GM12878 (cell line): ENCODE data around the gene NAB1. TPM values are rescaled to one million over a fixed set of nuclear protein-coding genes. Genes with fewer than 3 reads are reported as not detected.

ENCODE experiments used
- ATAC-seq: fragments of 200-7000 bp; cut with Tn5 transposase; 3 replicates; pipeline ENCODE4 v1.9.1; 2020; ENCODE audit warnings: mild to moderate bottlenecking, moderate library complexity
- BruUV-seq: library from RNA; stranded (reverse); fragments of 400-500 nt; replicated peaks from 2 replicates; lab custom pipeline; 2021; lab: Mats Ljungman, UMichigan
- CTCF ChIA-PET: fragments of 300-600 bp; sonication (Branson Sonifier 250); formaldehyde crosslinking; extraction: SDS; loops from one replicate; lab custom pipeline; 2021; ENCODE audit warnings: inconsistent platforms; lab: Yijun Ruan, JAX
- POLR2A ChIA-PET: fragments of 350-600 bp; formaldehyde crosslinking; extraction: SDS; loops from one replicate; lab custom pipeline; 2021; ENCODE audit warnings: inconsistent platforms; lab: Charles Lee
- RAD21 ChIA-PET: fragments of 300-600 bp; sonication (Branson Sonifier 250); formaldehyde crosslinking; loops from one replicate; lab custom pipeline; 2023; ENCODE audit warnings: antibody characterized with exemption; ENCODE audit not compliant: unreplicated experiment; lab: Charles Lee
- SMC1A ChIA-PET: fragments of 300-600 bp; sonication (Branson Sonifier 250); formaldehyde crosslinking; loops from one replicate; lab custom pipeline; 2023; ENCODE audit not compliant: unreplicated experiment, uncharacterized antibody; lab: Charles Lee
- DNase-seq: peaks from one replicate; pipeline ENCODE4 v3.0.0-alpha.2; 2011; ENCODE audit warnings: low read depth, low spot score
- FAIRE-seq: peaks from 3 replicates; lab custom pipeline; 2011; peaks lifted over from hg19 to GRCh38; lab: Jason Lieb, UNC
- H2AFZ ChIP-seq: 2 replicates; pipeline ENCODE4 v1.6.0; 2011; ENCODE audit warnings: low read depth, low read length, control low read depth; ENCODE audit not compliant: control insufficient read depth
- H3K27ac ChIP-seq: 2 replicates; pipeline ENCODE4 v1.5.1; 2011; ENCODE audit warnings: control low read depth; ENCODE audit not compliant: control insufficient read depth, insufficient read depth
- H3K27me3 ChIP-seq, 2 experiments: replicated peaks in 1 of 2; 2 replicates each; pipeline versions ENCODE4 v1.6.0 to v1.6.1; 2011; ENCODE audit warnings: low read length in 1 of 2; ENCODE audit not compliant: control insufficient read depth in 2 of 2, insufficient read depth in 2 of 2
- H3K36me3 ChIP-seq, 2 experiments: 2 replicates each; pipeline ENCODE4 v1.5.1; 2011; ENCODE audit warnings: low read length in 1 of 2; ENCODE audit not compliant: control insufficient read depth in 2 of 2, insufficient read depth in 2 of 2
- H3K4me1 ChIP-seq: 2 replicates; pipeline ENCODE4 v1.6.1; 2011; ENCODE audit warnings: mild to moderate bottlenecking, low read length, moderate library complexity, mixed read lengths; ENCODE audit not compliant: control insufficient read depth, insufficient read depth
- H3K4me2 ChIP-seq: 2 replicates; pipeline ENCODE4 v1.6.0; 2011; ENCODE audit warnings: control low read depth; ENCODE audit not compliant: control insufficient read depth, insufficient read depth
- H3K4me3 ChIP-seq: fragments of 200-600 bp; sonication (generic); 2 replicates; pipeline ENCODE4 v1.5.1; 2016
- H3K79me2 ChIP-seq: 2 replicates; pipeline ENCODE4 v1.6.0; 2011; ENCODE audit warnings: low read length; ENCODE audit not compliant: control insufficient read depth, insufficient read depth
- H3K9ac ChIP-seq: 2 replicates; pipeline ENCODE4 v1.8.0; 2011; ENCODE audit warnings: low read length, control low read depth, mixed read lengths; ENCODE audit not compliant: control insufficient read depth, insufficient read depth
- H3K9me3 ChIP-seq: replicated peaks from 3 replicates; pipeline ENCODE4 v1.5.1; 2011; ENCODE audit warnings: mild to moderate bottlenecking, low read length; ENCODE audit not compliant: control insufficient read depth, insufficient read depth
- H4K20me1 ChIP-seq: 2 replicates; pipeline ENCODE4 v1.6.0; 2011; ENCODE audit not compliant: control insufficient read depth, insufficient read depth
- CEBPZ ChIP-seq: fragments of 150-350 bp; IDR thresholded peaks from 2 replicates; pipeline ENCODE4 v1.6.1; 2016; ENCODE audit warnings: low read depth, low read length
- CREB1 ChIP-seq: IDR thresholded peaks from 2 replicates; pipeline ENCODE4 v1.6.1; 2012; ENCODE audit warnings: low read depth, mild to moderate bottlenecking, inconsistent platforms
- CUX1 ChIP-seq: IDR thresholded peaks from 2 replicates; pipeline ENCODE4 v1.6.1; 2012; ENCODE audit warnings: improper control_type of control experiment, low read depth, low read length; ENCODE audit not compliant: insufficient replicate concordance
- EGR1 ChIP-seq, 2 experiments: IDR thresholded peaks; 1 replicate in 1 of 2; 2 replicates in 1 of 2; pipeline ENCODE4 v1.6.1; 2011 to 2012; ENCODE audit warnings: low read depth in 2 of 2, low read length in 2 of 2, borderline replicate concordance in 1 of 2, mild to moderate bottlenecking in 1 of 2, moderate library complexity in 1 of 2
- NR2C2 ChIP-seq: IDR thresholded peaks from 2 replicates; pipeline ENCODE4 v1.6.1; 2011; ENCODE audit warnings: borderline replicate concordance, low read depth; ENCODE audit not compliant: control insufficient read depth, insufficient read length
- PAX8 ChIP-seq: fragments of 450-650 bp; IDR thresholded peaks from 2 replicates; pipeline ENCODE4 v1.6.1; 2017; ENCODE audit warnings: mild to moderate bottlenecking, moderate library complexity
- POLR2AphosphoS5 ChIP-seq: IDR thresholded peaks from 2 replicates; pipeline ENCODE4 v1.6.1; 2011; ENCODE audit warnings: mild to moderate bottlenecking, low read length, inconsistent platforms
- RBBP5 ChIP-seq: fragments of 200-600 bp; sonication (generic); conservative IDR thresholded peaks from 2 replicates; pipeline ENCODE4 v1.6.1; 2016
- SRF ChIP-seq, 2 experiments: IDR thresholded peaks; 2 replicates each; pipeline ENCODE4 v1.6.1; 2011; ENCODE audit warnings: low read depth in 2 of 2, low read length in 2 of 2, mild to moderate bottlenecking in 1 of 2, moderate library complexity in 1 of 2
- TCF12 ChIP-seq: IDR thresholded peaks from 2 replicates; pipeline ENCODE4 v1.6.1; 2011; ENCODE audit warnings: low read depth, mild to moderate bottlenecking, low read length
- TCF3 ChIP-seq: IDR thresholded peaks from 2 replicates; pipeline ENCODE4 v1.6.1; 2012; ENCODE audit warnings: low read depth, mild to moderate bottlenecking, low read length, borderline replicate concordance; ENCODE audit not compliant: insufficient read depth
- ZBED1 ChIP-seq: IDR thresholded peaks from 2 replicates; pipeline ENCODE4 v1.6.1; 2016; ENCODE audit warnings: borderline replicate concordance
- ZNF622 ChIP-seq: fragments of 450-650 bp; IDR thresholded peaks from 2 replicates; pipeline ENCODE4 v1.6.1; 2017; ENCODE audit warnings: mild to moderate bottlenecking, inconsistent platforms
- in situ Hi-C: fragments of 300-500 bp; cut with MboI; formaldehyde crosslinking; loops from 9 replicates; pipeline ENCODE4 v1.14.3; 2018; ENCODE audit warnings: mixed read lengths
- intact Hi-C: fragments of 100-400 bp; cut with micrococcal nuclease; formaldehyde crosslinking; loops from one replicate; pipeline ENCODE4 v1.14.2; 2022; ENCODE audit not compliant: unreplicated experiment
- polyA plus RNA-seq, 11 experiments: library from polyadenylated mRNA; depleted of rRNA in 4 of 11; unstranded in 6 of 11; stranded (reverse) in 5 of 11; fragments of >200 nt; fragmentation: Nextera tagmentation in 4 of 11; fragmentation: Illumina TruSeq in 1 of 11; extraction: Ambion mirVana in 4 of 11; extraction: Trizol in 1 of 11; gene quantifications; 1 replicate in 1 of 11; 2 replicates in 10 of 11; pipeline versions ENCODE4 v1.2.1 to v1.2.3, GENCODE V29; 2011 to 2016; ENCODE audit warnings: inconsistent platforms in 2 of 11, missing spikeins in 2 of 11, low read depth in 1 of 11
- total RNA-seq, 4 experiments: library from RNA; depleted of rRNA in 3 of 4; stranded (reverse); fragments of >200 nt in 3 of 4; fragmentation: Illumina TruSeq in 1 of 4; extraction: Trizol in 1 of 4; gene quantifications; 2 replicates each; pipeline versions ENCODE4 v1.2.1 to v1.2.3, GENCODE V29; 2013 to 2021

NAB1 gene
- total and polyA plus RNA-seq, 10 of the 15 experiments (the other 5 are each of a cell fraction or from before 2014, with no cell fraction given) = 4.5 to 39.6 (median 23.0) TPM

- no peak for TF ChIP-seq CEBPZ
These were observed 30.9 kb upstream of the NAB1 start (continued) for GRCh38 chr2:190618030-190618429.

- ATAC-seq (no peak), FAIRE-seq (no peak), DNase-seq (no peak)
- ChIA-PET SMC1A (interaction anchor here (0.8 to 2.5 kb wide), 9 partner anchors 10 to 54 kb away, joined by 3 to 7 read pairs (median 3); no protein-coding TSS in a partner anchor), CTCF (interaction anchor here (1.4 to 2.6 kb wide), 2 partner anchors 54 to 56 kb away, joined by 3 to 7 read pairs; no protein-coding TSS in a partner anchor), RAD21 (interaction anchor here (1.1 to 1.3 kb wide), 2 partner anchors 11 to 32 kb away, joined by 3 read pairs; no protein-coding TSS in a partner anchor), POLR2A (interaction anchor here (0.6 to 0.9 kb wide), 2 partner anchors 12 to 13 kb away, joined by 3 read pairs; no protein-coding TSS in a partner anchor)
- no TSS peak for BruUV-seq
- Histone ChIP-seq H3K79me2 (no peaks in the 10 kb centered on the region), H3K27me3 (no peaks in the 10 kb centered on the region), H3K36me3 (no peaks in the 10 kb centered on the region), H4K20me1 (no peaks in the 10 kb centered on the region), H2AFZ (no peak overlapping the region), H3K4me3 (no peak overlapping the region), H3K4me2 (no peak overlapping the region), H3K9me3 (no peaks in the 10 kb centered on the region), H3K27ac (no peak overlapping the region), H3K9ac (no peak overlapping the region), H3K4me1 (no peaks in the 10 kb centered on the region)
- intact Hi-C loops (loop anchor here (5.0 kb wide), 1 partner anchor 243 kb away; no protein-coding TSS in a partner anchor), in situ Hi-C loops (no loop called here)
- TF ChIP-seq SRF (IDR thresholded peaks at IDR 0.05; ENCODE audit: low read depth in 2 of 2, low read length in 2 of 2) = no peak
- TF ChIP-seq CREB1 = no peak
- no peak for TF ChIP-seq CUX1
- no peak for TF ChIP-seq NR2C2
- no peak for TF ChIP-seq ZNF622
- no peak for TF ChIP-seq TCF12
- no peak for TF ChIP-seq POLR2AphosphoS5
- no peak for TF ChIP-seq ZBED1
- no peak for TF ChIP-seq RBBP5
- no peak for TF ChIP-seq PAX8
- no peak for TF ChIP-seq EGR1 (IDR thresholded peaks at IDR 0.05; ENCODE audit: borderline replicate concordance in 1 of 2, low read depth in 2 of 2, low read length in 2 of 2)
- TF ChIP-seq TCF3 = no peak
These were observed 23.2 kb upstream of the NAB1 start for GRCh38 chr2:190625691-190626090.
